AG20443 (cell line): ENCODE data around the gene PTHLH.
A peak's percentile ranks its signal among the peaks of the same experiment; 100 is the strongest.

Source experiments
- DNase-seq: peaks from one replicate; pipeline ENCODE4 v3.0.0; 2012; ENCODE audit warnings: low spot score, mixed read lengths

PTHLH gene

DNA sequence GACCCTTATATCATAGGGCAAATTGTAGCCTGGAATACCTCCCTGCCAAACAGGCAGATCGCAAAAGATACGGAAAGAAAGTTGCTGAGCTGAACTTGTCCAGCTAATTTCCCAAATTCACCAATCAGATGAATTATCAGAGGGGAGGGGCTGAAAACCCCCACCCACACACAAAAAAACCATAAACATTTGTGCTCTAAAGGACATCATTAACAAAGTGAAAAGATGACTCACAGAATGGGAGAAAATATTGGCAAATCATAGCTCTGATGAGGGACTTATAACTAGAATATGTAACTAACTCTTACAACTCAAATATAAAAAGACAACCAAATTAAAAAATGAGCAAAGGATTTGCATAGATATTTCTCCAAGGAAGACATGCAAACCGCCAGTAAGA is 36.3 kb downstream of the PTHLH start:
- no peak for DNase-seq

DNA sequence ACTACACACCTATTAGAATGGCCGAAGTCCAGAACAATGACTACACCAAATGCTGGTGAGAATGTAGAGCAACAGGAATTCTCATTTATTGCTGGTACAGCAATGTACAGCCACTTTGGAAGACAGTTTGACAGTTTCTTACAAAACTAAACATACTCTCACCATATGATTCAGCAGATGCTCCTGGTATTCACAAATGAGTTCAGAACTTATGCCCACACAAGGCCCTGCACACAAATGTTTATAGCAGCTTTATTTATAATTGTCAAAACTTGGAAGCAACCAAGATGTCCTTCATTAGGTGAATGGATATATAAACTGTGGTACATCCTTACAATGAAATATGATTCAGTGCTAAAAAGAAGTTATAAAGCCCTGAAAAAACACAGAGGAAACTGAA is 38.3 kb downstream of the PTHLH start:
- no peak for DNase-seq

DNA sequence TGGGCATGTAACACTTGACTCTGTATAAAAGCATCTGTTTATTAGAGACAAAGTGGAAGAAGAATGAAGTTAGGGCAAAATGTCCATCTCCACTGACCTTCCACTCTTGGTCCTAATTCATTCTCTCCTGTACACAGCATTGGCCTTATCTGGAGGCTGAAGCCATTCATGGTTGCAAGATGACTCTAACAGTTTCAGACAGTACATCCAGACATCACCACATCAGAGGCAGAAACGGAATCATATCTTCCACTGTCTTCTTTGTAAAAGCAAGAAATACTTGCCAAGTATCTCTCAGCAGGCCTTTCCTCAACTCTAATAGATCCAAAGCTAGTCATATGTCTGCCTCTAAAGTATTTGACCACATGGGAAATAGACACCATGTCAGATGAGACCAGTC is 41.1 kb downstream of the PTHLH start:
- DNase-seq, result no peak

DNA sequence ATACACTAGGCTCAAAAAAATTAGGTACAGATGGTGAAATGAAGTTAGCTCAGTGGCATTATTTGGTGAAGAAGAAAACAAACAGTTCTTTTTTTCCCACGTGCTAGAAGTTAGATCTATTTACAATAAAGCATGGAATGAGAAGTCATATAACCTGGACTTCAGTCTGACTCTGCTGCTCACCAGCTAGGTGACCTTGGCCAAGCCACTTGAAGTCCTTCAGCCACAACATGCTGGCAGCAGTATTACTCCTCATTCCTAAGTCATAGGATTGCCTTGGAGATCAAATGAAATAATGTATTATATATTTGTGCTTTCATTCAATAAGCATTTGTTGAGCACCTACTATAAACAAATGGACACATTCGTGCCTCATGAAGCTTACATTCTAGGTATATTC is 45.2 kb downstream of the PTHLH start:
- DNase-seq, result no peak

DNA sequence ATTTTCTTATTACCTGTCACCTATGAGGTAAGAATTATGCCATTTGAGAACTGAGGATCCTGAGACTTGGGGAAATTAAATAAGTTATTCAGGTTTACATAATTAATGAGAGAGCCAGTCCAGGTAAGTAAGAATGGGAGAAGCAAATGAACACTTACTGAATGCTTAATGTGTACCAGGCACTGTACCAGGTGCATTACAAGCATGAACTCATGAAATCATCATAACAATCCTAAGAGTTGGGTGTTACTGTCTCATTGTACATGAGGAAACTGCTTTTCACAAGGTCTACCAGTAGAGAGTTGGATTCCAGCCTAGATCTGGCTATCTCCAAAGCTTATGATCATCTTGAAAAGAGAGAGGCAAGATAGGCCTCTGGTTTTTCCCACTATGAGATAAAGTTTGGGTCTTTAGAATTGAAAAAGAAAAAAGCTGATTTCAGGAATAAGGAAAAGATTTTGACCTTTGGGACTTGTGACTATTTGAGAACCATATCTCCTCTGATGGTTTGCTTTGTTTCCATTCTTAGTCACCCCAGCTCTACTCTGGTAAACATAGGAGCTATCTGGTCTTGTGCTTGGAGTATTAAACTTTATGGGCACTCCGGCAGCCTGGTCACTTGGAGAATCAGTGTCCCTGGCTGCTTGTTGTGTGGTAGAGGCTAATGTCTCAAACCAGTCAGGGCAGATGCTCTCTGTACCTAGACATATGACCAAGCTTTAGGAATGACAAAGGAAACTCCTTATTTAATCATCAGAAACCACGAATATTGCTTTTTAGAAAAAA is 48.0 kb downstream of the PTHLH start:
- DNase-seq, result peak; percentile 32

DNA sequence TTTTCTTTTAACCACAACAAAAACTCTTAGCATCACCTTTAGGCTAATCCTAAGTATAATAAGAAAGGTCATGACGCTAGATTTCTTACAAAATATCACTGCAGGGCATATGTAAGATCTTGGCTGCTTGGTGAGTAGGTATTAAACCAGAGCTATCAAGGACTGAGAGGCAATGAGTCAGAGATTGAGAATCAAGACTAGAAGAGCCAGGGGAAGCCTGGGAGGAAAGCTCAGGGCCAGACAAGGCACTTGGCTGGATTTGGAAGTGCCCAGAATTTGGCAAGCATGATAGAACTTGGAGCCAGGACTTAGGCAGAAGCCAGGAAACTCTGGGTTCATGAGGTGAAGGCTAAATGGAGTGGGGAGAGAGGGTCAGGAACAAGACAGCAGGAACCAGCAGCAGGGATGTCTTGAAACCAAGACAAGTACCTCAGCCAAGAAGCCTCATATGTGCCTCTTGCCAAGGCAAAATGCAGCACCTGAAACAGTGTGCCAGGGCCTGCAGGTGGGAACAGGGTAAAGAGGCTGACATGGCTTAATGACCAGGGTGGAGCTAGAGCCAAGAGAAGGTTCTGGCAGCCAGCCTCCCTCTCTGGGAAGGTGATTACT is 49.9 kb downstream of the PTHLH start:
- peak; percentile 68 for DNase-seq

DNA sequence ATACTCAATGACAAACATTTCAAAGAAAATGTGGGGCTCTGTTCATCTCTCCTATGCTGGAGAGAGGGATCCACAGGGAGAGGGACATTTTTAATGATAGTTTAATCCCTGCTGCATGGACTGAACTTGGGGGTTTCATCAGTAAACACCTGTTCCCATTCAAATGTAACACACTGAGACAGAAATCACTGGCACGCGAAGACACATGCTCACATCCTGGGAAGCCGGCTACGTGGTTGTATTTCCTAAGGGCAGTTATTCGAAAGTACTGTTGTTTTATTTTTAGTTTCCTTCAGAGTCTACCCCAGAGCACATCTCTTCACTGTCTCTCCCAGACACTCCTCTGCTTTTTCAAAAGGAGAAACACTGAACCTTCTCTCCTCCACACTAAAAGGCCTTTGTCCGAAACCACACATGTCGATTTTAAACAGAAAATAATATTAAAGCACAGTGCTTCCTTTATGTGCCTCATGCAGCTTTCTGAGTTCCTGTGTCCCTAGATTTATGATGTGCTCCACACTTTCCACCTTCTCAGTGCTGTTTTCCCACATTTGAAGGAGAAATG is 52.8 kb downstream of the PTHLH start:
- no peak for DNase-seq

DNA sequence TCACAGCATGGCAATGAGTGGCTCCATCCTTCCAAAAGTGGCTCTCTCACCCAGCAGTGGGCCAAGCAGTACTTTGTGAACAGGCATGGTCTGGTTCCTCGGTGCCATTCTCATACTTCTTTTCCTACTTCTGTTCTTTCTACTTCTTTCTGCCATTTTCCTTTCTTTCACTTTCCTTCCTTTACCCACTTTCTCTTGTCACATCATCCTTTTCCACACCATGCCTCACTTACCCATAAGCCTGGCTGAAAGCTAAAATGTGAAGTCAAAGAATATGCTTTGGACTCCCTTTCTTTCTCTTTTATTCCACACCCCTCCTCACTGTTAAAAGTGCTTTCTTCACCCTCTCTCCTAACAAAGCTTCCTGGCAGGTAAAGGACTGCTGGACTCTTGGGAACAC is 57.0 kb downstream of the PTHLH start:
- no peak for DNase-seq

DNA sequence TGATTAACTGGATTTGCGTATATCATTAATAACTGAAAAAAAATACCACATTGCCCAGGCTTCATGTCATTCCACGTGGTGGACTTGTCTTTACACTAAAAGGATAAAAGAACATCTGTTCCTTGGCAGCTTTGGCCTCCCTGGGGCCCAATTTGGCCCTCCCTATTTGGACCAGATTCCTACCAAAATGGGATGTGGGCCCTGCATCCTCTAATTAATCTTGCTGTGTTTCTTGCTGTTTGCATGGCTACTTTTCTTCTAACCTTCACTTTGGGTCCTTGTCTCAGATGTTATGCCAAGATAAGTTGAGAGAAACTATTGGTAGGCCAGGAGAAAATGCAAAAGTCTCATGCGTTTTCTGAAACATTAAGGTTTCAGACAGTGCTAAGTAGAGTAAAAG is 57.5 kb downstream of the PTHLH start:
- no peak for DNase-seq

DNA sequence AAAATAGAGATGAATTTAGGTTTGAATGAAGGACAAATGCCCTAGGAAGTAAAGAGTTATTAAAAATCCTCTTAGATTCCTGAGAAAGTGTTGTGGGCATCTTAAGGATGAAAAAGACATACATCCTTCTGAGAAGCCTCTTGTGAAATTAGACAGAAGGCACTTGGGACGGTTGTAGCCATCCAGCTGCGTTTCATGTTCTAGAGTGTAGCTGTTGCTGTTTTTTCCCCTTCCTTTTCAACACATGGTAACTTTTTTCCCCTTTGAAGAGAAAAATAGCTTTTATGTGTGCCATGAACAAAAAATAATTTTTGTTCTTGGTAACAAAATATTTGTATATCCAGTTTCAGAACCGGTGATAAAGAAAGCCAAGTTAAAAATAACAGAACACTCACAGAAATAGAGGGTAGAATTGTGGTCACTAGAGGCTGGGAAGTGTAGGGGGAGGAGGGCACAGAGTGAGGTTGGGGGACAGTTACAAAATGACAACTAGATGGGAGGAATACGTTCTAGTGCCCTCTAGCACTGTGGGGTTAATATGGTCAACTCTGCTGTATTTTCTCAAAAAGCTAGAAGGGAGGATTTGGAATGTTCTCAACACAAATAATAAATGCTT is 58.4 kb downstream of the PTHLH start:
- no peak for DNase-seq

DNA sequence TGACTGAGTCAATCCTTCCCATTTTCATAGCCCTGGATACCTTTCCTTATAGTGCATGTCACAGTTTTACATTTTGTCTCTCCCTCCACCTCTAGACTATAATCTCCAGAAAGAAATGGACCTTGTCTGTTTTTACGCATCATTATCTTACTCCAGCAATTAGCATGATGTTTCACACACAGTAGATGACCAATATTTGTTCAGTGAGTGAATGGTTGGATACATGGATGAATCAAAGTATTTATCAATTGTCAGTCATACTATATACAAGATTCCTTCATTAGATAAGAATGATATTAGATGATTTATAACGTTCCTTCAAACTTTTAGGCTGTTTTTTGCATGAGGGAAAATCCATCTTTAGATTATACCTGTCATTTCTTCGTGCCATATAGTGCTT is 61.1 kb downstream of the PTHLH start:
- DNase-seq, result no peak
